GM10266 (cell line): ENCODE data around the gene ASGR2.
"Not testable (repeated sequence)": the region's sequence is repeated elsewhere in the genome, so short reads cannot be mapped to it uniquely, and the experiment has no call there.

ENCODE experiments used
- DNase-seq: peaks from one replicate; pipeline ENCODE4 v3.0.0; 2012; ENCODE audit errors: extremely low spot score
- TF ChIP-seq, protein P1 (sequence below): IDR thresholded peaks from 2 replicates; pipeline ENCODE4 v1.5.1; 2012; ENCODE audit warnings: mild to moderate bottlenecking, low read depth; ENCODE audit not compliant: control insufficient read depth, insufficient read depth; ENCODE audit errors: missing control alignments

The ASGR2 gene

DNA sequence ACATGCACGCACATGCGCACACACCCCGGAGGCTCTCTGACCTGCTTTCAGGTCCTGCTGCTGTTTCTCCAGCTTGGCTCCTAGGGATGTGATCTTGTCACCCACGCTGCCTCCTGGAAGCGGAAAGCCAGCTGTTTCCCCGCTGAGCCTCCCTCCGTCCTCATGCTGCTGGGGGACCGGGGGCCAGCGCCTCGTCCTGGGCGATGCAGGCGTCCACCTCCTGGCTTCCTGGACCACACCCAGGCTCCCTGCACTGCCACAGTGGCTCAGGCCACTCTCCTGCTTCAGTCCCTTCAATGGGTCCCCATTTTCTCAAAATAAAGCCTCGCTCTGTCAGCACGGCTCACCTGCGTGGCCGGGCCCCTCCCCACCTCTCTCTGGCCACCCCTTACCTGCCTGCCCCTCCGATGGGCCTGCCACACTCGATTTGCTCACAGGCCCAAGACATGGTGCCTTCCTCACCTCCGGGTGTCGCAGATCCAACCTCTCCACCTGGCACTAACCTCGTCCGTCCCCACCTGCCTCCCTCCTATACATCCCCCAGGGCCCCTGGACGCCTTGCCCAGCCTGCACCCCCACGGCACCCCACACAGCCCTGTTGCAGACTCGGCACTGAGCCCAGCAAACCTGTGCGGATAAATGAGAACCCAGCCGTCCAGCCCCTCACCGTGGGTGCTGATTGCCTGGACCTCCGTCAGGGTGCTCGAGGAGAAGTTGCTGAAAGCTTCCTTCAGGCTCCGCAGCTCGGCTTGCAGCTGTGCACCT lies 6.6 kb downstream of the ASGR2 start:
- TF ChIP-seq, protein P1, sequence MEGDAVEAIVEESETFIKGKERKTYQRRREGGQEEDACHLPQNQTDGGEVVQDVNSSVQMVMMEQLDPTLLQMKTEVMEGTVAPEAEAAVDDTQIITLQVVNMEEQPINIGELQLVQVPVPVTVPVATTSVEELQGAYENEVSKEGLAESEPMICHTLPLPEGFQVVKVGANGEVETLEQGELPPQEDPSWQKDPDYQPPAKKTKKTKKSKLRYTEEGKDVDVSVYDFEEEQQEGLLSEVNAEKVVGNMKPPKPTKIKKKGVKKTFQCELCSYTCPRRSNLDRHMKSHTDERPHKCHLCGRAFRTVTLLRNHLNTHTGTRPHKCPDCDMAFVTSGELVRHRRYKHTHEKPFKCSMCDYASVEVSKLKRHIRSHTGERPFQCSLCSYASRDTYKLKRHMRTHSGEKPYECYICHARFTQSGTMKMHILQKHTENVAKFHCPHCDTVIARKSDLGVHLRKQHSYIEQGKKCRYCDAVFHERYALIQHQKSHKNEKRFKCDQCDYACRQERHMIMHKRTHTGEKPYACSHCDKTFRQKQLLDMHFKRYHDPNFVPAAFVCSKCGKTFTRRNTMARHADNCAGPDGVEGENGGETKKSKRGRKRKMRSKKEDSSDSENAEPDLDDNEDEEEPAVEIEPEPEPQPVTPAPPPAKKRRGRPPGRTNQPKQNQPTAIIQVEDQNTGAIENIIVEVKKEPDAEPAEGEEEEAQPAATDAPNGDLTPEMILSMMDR: no peak
- DNase-seq: no peak

DNA sequence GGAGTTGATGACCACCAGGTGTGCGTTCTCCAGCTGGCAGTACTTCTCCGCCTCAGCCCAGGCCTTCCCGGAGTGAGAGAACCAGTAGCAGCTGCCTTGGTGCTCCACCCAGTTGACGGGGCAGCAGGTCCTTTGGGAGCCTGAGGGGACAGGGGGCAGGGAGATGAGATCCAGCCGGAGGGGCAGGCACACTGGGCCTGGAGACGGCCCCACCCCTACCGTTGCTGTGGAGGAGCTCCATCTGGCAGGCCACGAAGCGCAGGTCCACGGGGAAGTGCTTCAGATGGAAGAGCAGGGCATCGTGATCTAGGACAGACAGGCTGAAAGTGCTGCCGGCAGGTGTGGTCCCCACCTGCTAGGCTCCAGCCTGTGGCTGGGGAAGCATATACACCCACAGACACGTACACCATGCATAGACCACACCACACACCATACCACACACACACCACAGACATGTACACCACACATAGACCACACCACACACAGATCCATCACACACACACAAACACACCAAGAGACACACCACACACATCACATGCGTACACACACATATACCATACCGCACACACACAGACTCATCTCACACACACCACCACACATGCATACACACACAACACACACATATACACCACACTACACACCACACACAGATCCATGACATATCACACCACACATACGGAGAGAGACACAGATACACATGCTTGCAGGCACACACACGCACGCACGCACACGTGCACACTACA lies 7.4 kb downstream of the ASGR2 start:
- no peak for DNase-seq
- TF ChIP-seq, protein P1: no peak

DNA sequence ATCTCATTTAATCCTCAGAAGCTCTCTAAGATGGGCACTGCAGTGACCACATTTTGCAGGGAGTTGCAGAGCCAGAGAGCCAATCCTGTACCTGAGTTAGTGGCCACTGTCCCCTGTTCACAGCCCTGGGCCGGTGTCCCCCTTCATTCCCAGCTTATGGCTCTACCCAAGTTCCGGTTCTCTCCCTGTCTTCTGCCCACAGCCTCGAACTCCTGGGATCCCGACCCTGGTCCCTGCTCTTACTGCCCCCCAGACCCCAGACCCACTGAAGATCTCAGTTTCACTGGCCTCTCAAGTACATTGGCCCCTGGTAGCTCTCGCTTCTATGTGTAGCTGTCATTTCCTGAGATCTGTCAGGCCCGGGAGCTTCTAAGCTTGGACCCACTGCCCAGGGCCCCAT lies 12.2 kb downstream of the ASGR2 start:
- TF ChIP-seq, protein P1: no peak

DNA sequence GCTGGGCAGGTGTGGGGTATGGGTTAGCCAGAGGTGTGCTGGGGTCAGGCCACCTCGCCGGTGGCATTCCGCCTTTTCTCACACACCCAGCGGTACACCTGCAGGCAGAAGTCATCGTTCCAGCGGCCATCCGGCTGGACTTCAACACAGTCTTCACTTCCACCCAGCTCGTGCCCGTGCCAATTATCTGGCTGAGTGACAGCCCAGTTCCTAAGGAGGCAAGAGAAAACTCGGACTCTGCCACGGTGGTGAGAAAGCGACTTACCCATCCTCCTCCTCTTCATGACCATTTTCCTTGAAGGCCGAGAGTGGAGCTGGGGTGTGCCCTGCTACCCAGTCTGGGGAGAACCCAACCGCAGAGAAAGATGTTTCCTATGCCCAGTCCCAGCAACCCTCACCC lies 13.1 kb downstream of the ASGR2 start:
- no peak for DNase-seq
- TF ChIP-seq, protein P1: no peak

More for the DNA sequence above, 12.2 kb downstream of the ASGR2 start:
- no peak for DNase-seq

DNA sequence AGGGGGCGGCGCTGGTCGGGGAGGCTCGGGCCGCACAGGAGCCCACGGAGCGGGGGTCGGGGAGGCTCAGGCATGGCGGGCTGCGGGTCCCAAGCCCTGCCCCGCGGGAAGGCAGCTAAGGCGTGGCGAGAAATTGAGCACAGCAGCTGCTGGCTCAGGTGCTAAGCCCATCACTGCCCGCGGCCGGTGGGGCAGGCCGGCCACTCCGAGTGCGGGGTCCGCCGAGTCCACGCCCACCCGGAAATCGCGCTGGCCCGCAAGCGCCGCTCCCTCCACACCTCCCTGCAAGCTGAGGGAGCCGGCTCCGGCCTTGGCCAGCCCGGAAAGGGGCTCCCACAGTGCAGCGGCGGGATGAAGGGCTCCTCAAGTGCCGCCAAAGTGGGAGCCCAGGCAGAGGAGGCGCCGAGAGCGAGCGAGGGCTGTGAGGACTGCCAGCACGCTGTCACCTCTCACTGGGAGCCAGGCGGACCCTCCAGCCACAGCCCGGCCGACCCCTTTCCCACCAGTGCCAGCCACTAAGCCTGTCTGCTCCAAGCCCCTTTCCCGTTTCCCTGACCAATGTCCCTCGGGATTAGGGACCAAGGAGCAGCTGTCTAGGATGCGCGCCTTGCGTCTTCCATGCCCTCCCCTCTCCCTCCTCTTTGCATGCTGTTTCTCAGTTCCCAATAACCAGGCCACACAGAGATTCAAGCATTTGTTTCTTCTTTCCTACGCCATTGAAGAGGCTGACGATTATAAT lies 13.8 kb downstream of the ASGR2 start:
- not testable (repeated sequence) for DNase-seq

DNA sequence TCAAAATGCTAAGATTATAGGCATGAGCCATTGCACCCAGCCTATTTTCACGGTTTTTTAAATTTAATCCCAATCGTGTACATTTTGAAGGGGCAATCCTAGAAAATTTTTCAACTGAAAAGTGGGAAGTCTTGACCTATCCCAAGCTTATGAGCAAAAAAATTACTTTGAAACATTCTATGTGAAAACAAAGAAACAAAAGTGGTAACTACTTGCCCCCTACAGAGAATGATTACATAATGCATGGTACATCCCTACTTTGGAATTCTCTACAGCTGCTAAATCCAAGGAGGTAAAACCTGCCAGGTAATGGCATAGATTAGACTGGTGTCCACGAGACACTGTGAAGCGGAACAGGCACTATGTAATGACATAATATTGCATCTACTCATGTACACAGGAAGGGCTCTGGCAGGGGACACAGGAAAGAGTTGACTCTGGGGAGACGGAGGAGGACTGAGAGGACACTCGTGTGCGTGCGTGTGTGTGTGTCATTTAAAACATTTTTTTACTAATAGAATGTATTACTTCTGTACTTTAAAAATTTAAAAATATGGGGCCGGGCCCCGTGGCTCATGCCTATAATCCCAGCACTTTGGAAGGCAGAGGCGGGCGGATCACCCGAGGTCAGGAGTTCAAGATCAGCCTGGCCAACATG lies 15.7 kb downstream of the ASGR2 start:
- no peak for DNase-seq
- TF ChIP-seq, protein P1: no peak

DNA sequence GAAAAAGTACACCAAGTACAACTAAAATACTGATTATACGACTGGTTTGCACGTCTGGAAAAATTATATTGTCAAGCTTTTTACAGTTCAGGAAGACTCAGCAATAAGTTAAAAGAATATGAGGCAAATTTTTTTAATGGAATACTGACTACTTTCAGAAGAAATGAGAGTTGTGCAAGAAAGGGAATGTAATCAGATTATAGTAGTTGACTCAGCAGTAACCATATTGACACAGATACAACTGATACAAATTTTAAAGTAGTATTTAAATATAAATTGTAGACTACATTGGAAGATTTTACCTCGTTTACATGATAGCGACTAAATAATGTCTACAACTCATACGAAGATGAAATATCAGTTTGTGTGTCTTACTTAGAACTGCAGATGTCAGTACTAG lies 16.7 kb downstream of the ASGR2 start:
- DNase-seq: no peak
- TF ChIP-seq, protein P1: no peak
